NB4 (cell line): Measurements from ENCODE around the gene SLMAP.

Source experiments
- DNase-seq: peaks from one replicate; pipeline ENCODE4 v3.0.0; 2010; ENCODE audit warnings: low read depth
- H3K4me3 ChIP-seq: one replicate; pipeline ENCODE4 v1.5.1; 2011; ENCODE audit warnings: mild to moderate bottlenecking, low read depth, low read length, moderate library complexity
- MYC ChIP-seq: IDR thresholded peaks from 2 replicates; pipeline ENCODE4 v1.6.1; 2011; ENCODE audit warnings: low read depth, low read length
- POLR2A ChIP-seq: IDR thresholded peaks from 2 replicates; pipeline ENCODE4 v1.6.1; 2011; ENCODE audit warnings: mild to moderate bottlenecking; ENCODE audit not compliant: insufficient read length; ENCODE audit errors: extremely low read depth
- TF ChIP-seq, protein P1 (sequence below): IDR thresholded peaks from one replicate; pipeline ENCODE4 v1.5.1; 2012; ENCODE audit warnings: low read depth, low read length
- TF ChIP-seq, protein P2 (sequence below): IDR thresholded peaks from 2 replicates; pipeline ENCODE4 v1.6.1; 2011; ENCODE audit warnings: low read depth, low read length

The SLMAP gene

DNA sequence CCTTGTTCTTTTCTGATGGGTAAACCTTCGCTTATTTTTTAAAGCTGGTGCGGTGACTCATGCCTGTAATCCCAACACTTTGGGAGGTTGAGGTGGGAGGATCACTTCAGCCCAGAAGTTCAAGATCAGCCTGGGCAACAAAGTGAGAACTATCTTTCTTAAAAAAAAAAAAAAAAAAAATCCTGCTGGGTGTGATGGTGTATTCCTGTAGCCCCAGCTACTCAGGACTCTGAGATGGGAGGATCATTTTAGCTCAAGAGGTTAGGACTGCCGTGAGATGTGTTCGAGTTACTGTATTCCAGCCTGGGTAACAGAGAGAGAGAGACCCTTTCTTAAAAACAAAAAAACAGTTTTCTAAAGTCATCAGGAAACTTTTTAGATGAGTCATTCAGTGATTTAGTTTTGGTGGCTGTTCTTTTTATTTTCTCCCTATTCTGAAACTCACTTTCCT is 37.7 kb downstream of the SLMAP start:
- TF ChIP-seq, protein P1, sequence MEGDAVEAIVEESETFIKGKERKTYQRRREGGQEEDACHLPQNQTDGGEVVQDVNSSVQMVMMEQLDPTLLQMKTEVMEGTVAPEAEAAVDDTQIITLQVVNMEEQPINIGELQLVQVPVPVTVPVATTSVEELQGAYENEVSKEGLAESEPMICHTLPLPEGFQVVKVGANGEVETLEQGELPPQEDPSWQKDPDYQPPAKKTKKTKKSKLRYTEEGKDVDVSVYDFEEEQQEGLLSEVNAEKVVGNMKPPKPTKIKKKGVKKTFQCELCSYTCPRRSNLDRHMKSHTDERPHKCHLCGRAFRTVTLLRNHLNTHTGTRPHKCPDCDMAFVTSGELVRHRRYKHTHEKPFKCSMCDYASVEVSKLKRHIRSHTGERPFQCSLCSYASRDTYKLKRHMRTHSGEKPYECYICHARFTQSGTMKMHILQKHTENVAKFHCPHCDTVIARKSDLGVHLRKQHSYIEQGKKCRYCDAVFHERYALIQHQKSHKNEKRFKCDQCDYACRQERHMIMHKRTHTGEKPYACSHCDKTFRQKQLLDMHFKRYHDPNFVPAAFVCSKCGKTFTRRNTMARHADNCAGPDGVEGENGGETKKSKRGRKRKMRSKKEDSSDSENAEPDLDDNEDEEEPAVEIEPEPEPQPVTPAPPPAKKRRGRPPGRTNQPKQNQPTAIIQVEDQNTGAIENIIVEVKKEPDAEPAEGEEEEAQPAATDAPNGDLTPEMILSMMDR: no peak
- no peak for TF ChIP-seq MYC
- DNase-seq: peak; percentile 47

DNA sequence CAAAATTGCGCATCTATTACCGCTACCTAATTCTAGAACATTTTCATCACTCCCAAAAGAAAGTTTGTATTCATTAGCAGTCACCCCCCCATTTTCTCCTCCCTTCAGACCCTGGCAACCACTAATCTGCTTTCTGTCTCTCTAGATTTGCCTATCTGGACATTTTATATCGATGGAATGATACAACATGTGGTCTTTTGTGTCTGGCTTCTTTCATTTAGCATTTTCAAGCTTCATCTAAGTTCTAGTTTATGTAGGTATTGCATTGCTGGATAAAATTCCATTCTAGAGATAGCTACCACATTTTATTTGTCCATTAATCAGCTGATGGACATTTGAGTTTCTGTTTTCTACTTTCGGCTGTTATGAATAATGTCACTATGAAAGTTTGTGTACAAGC is 38.4 kb downstream of the SLMAP start:
- TF ChIP-seq POLR2A: no peak
- TF ChIP-seq MYC: no peak
- TF ChIP-seq, protein P1: no peak
- TF ChIP-seq, protein P2, sequence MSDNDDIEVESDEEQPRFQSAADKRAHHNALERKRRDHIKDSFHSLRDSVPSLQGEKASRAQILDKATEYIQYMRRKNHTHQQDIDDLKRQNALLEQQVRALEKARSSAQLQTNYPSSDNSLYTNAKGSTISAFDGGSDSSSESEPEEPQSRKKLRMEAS: no peak
- no peak for DNase-seq
- H3K4me3 ChIP-seq: no peak overlapping the region

More for the DNA sequence above, 37.7 kb downstream of the SLMAP start:
- H3K4me3 ChIP-seq: no peak overlapping the region

DNA sequence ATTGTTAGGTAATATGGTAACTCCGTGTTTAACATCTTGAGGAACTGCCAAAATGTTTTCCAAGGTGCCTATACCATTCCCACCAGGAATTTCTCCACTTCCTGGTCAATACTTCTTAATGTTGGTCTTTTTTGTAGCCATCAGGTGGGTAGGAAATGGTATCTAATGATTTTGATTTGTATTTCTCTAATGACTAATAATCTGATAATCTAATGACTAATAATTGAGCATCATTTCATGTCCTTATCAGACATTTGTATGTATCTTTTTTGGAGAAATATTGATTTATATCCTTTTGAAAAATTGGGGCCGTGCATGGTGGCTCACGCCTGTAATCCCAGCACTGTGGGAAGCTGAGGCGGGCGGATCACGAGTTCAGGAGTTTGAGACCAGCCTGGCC is 38.8 kb downstream of the SLMAP start:
- TF ChIP-seq MYC (no peak), POLR2A (no peak)
- TF ChIP-seq, protein P2: no peak
- TF ChIP-seq, protein P1: no peak
- no peak overlapping the region for H3K4me3 ChIP-seq
- no peak for DNase-seq

DNA sequence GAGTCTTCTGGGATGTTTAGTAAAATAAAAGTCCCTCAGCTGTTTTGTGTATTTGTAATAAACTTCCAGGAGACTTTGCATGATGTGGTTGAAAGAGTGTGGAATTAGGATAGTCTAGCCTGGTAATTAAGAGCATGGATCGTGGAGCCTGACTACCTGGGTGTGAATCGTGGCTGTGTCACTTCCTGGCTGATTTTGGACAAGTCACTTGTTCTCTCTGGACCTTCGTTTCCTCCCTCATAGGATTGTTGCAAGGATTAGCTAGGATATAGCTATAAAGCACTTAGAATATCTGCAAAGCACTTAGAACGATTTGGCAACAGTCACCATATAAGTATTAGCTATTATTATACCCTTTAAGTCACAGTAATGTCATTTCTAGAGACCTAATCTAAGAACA is 40.2 kb downstream of the SLMAP start:
- TF ChIP-seq POLR2A (no peak), MYC (no peak)
- TF ChIP-seq, protein P2: no peak
- TF ChIP-seq, protein P1: no peak
- H3K4me3 ChIP-seq: no peak overlapping the region
- DNase-seq: no peak

DNA sequence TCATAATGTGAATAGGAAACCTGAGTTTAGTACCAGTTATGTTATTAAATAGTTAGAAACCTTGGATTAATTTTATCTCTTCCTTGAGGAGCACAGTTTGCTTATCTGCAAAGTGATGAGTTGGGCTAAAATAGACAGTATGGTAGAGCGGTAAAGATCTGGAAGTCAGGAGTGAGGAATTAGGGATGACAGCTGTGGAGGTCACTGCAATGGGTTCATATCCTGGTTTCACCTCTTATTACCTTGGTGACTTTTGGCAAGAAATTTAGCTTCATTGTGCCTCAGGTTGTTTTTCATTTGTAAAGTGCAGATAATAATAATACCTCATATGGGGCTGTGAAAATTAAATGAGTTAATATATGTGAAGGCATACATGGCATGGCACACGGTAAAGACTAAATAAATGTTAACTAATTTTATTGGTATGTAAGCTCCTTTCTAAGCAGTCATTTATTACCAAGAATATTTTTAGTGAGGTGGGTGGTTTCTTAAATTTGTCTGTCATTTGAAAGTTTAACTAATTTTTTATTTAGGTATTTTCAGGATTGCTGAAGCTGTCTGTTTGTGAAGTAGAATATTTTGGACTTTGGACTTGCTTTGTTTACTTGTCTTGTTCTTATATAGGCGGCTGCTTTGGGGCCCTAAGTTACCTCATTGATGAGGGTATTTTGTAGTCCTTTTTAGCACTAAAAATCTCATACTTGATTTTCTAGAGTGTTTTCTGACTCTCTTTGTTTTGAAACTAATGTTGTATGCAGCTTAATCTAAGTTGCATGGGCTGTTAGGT is 41.8 kb downstream of the SLMAP start:
- no peak for DNase-seq
- no peak overlapping the region for H3K4me3 ChIP-seq
- TF ChIP-seq, protein P1: no peak
- TF ChIP-seq, protein P2: no peak
- no peak for TF ChIP-seq MYC
- TF ChIP-seq POLR2A: no peak

DNA sequence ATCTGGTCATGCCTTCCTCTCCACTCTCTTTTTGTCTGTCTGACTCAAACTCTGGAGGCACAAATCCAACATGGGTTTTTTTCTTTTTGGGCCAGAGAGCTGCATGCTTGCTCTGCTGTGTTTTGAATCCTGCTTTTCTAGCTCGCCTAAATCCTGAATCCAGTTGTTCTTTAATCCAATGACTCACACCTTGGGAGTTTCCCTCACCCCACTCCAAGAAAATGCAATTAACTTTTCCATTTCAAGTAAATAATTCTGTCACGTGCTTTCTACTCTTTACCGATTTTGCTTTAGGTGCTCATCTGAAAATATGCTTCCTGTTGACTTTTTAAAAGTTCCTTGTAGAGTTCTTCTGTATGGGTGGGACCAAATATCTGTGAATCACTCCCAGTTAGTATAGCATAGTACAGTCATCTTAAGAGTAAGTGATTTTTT is 47.6 kb downstream of the SLMAP start:
- no peak for DNase-seq
- TF ChIP-seq, protein P1: no peak
- no peak for TF ChIP-seq MYC
- no peak for TF ChIP-seq POLR2A
- TF ChIP-seq, protein P2: no peak
- no peak overlapping the region for H3K4me3 ChIP-seq
